Ishikawa (cell line): ENCODE data around the gene AGL.

Source experiments
- FOXM1 ChIP-seq: IDR thresholded peaks from 2 replicates; pipeline ENCODE4 v1.6.1; 2012; ENCODE audit warnings: low read depth, borderline replicate concordance
- RAD21 ChIP-seq: IDR thresholded peaks from 2 replicates; pipeline ENCODE4 v1.6.1; 2012; ENCODE audit warnings: low read depth
- TAF1 ChIP-seq: IDR thresholded peaks from 2 replicates; pipeline ENCODE4 v1.6.1; 2012; ENCODE audit warnings: low read depth, mild to moderate bottlenecking

GRCh38 chr1:99858286-99858685 is 8.1 kb downstream of the AGL start:
- no peak for TF ChIP-seq RAD21
- no peak for TF ChIP-seq TAF1
- TF ChIP-seq FOXM1, result no peak
